ENCODE measurements around the gene LRBA. TPM values are rescaled to one million over a fixed set of nuclear protein-coding genes. Genes with fewer than 3 reads are reported as not detected.

The LRBA gene, protein sequence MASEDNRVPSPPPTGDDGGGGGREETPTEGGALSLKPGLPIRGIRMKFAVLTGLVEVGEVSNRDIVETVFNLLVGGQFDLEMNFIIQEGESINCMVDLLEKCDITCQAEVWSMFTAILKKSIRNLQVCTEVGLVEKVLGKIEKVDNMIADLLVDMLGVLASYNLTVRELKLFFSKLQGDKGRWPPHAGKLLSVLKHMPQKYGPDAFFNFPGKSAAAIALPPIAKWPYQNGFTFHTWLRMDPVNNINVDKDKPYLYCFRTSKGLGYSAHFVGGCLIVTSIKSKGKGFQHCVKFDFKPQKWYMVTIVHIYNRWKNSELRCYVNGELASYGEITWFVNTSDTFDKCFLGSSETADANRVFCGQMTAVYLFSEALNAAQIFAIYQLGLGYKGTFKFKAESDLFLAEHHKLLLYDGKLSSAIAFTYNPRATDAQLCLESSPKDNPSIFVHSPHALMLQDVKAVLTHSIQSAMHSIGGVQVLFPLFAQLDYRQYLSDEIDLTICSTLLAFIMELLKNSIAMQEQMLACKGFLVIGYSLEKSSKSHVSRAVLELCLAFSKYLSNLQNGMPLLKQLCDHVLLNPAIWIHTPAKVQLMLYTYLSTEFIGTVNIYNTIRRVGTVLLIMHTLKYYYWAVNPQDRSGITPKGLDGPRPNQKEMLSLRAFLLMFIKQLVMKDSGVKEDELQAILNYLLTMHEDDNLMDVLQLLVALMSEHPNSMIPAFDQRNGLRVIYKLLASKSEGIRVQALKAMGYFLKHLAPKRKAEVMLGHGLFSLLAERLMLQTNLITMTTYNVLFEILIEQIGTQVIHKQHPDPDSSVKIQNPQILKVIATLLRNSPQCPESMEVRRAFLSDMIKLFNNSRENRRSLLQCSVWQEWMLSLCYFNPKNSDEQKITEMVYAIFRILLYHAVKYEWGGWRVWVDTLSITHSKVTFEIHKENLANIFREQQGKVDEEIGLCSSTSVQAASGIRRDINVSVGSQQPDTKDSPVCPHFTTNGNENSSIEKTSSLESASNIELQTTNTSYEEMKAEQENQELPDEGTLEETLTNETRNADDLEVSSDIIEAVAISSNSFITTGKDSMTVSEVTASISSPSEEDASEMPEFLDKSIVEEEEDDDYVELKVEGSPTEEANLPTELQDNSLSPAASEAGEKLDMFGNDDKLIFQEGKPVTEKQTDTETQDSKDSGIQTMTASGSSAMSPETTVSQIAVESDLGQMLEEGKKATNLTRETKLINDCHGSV (N-terminal part only)
- total RNA-seq (2022; extraction: Qiagen RNA extraction; ENCODE audit: low read depth), result 6.1 to 9.7 TPM (median 7.5 TPM) in 5 replicates

DNA sequence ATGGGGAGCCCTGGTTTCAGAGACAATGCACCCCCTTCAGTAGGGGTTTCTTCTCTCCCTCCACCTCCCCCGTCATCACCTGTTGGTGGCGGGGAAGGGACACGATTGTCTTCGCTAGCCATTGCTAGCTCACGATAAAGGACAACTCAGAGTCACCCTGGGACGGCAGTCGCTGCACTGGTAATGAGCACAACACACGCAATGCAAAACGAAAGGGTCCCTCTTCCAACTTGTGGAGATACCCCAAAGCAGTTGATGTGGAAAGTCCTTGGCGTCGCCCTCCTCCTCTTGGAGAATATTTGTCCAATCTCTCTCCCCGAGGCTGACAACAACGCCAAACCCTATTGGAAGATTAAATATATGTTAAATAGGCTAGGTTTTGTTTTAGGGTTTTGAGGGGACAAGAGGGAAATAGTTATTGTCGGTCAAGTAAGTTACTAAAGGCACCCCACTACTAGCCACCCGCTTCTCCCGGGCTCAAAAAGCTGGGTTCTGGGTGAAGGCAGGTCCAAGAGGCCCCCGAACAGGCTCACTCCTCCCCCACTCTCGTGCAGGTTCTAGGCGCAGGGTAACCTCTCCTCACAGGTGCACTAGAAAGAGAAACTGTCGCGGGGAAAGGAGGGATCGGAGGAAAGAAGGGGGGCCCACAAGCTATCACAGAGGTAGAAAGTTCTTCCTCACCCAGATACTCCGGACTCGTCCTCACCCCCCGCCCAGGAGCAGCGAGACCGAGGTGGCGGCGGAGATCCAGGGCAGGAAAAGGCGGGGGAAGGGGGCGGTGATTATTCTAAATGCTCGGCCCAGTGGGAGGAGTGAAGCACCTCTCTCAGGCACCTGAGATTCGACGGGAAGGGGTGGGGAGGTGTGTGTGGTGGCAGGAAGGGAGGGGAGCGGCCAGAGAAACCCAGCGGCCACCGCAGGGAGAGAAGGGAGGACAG lies at the start of gene LRBA:
Gene LRBA, minus strand, starts transcription at position 764 of the 938 bp plus-strand sequence. Its CDS starts 642 bp downstream, at position 122.

DNA sequence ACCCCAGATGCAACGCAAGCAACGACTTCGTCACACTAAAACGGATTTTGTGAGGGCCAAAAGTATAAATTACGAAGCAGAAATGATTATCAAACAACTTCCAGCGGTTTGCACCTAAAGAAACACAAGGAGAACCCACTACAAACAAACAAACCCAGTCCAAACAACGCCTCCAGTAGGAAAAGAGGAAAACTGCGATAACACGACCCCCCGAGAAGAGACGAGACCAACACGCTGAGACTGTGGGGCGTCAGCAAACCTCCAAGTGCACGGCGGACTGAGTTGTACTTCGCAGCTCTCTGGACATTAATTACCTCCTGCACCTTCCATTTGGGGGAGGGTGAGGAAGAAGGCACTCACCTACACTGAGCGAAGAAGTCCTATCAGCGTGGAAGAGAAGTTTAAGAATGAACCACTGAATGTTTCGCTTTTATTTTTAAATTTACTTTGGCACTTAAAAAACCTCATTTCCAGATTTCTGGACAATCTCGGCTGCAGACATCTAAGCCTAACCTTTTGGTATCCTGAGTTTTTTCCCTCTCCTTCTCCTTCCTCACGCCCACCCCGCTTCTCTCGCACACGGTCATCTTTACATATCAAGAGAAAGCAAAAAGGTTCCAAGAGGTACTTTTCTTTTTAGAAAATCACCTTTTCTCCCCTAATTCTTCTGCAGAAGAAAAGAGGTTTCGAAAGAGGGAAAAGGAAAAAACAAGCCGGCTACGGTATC lies 432.8 kb downstream of the LRBA start, which contains the start of gene MAB21L2:
Gene MAB21L2, plus strand, starts transcription at position 6 of the 727 bp plus-strand sequence. CDS start 879 bp downstream, outside the sequence.

Other genes starting within 250 kb of the LRBA start
- gene RPS3A, start 84.3 kb upstream of the LRBA start, total RNA-seq (2022; extraction: Qiagen RNA extraction; ENCODE audit: low read depth), result 1,705 to 1,885 TPM (median 1,727 TPM) in 5 replicates